SK-N-SH (cell line): ENCODE data around the gene CCDC88B. TPM values are rescaled to one million over a fixed set of nuclear protein-coding genes. Genes with fewer than 3 reads are reported as not detected.

Experiments used
- CTCF ChIA-PET: fragments of 300-600, 350-600 bp; formaldehyde crosslinking; extraction: SDS; loops from one replicate; lab custom pipeline; 2021; lab: Yijun Ruan, JAX
- POLR2A ChIA-PET: fragments of 350-600 bp; sonication (Branson Sonifier 250); formaldehyde crosslinking; extraction: SDS; loops from one replicate; lab custom pipeline; 2020; ENCODE audit warnings: antibody characterized with exemption, inconsistent platforms; lab: Yijun Ruan, JAX
- DNase-seq: peaks from one replicate; pipeline ENCODE4 v3.0.0; 2012
- H2AFZ ChIP-seq: fragments of 200-600 bp; sonication (generic); 2 replicates; pipeline ENCODE4 v1.8.1; 2016; ENCODE audit warnings: antibody characterized with exemption, mild to moderate bottlenecking, low read depth
- H3F3A ChIP-seq: fragments of 200-600 bp; sonication (generic); replicated peaks from 2 replicates; pipeline ENCODE3; 2016; ENCODE audit warnings: antibody characterized with exemption, mild to moderate bottlenecking; ENCODE audit not compliant: insufficient read depth
- H3K27ac ChIP-seq, 2 experiments: fragments of 200-500 bp in 1 of 2; fragments of 200-600 bp in 1 of 2; sonication (Bioruptor generic) in 1 of 2; sonication (generic), shearing (Covaris generic) in 1 of 2; 2 replicates each; pipeline versions ENCODE4 v1.5.1 to v1.6.1; 2014 to 2016; ENCODE audit warnings: low read depth in 2 of 2, inconsistent platforms in 1 of 2, low read length in 1 of 2, mild to moderate bottlenecking in 1 of 2, mixed read lengths in 1 of 2
- H3K27me3 ChIP-seq: fragments of 200-600 bp; sonication (generic), shearing (Covaris generic); 2 replicates; pipeline ENCODE4 v1.6.1; 2016; ENCODE audit warnings: mixed run types; ENCODE audit not compliant: insufficient read depth
- H3K36me3 ChIP-seq, 2 experiments: fragments of 200-500 bp in 1 of 2; fragments of 200-600 bp in 1 of 2; sonication (Bioruptor generic) in 1 of 2; sonication (generic) in 1 of 2; replicated peaks in 1 of 2; 2 replicates each; pipeline versions ENCODE3 to v1.5.1; 2014 to 2016; ENCODE audit warnings: low read length in 1 of 2, mild to moderate bottlenecking in 1 of 2; ENCODE audit not compliant: insufficient read depth in 2 of 2, control insufficient read depth in 1 of 2
- H3K4me1 ChIP-seq, 2 experiments: fragments of 200-500 bp in 1 of 2; fragments of 200-600 bp in 1 of 2; sonication (Bioruptor generic) in 1 of 2; sonication (generic), shearing (Covaris generic) in 1 of 2; 2 replicates each; pipeline versions ENCODE4 v1.5.1 to v1.6.1; 2014 to 2016; ENCODE audit warnings: low read depth in 1 of 2, low read length in 1 of 2, mixed run types in 1 of 2; ENCODE audit not compliant: insufficient read depth in 2 of 2, control insufficient read depth in 1 of 2
- H3K4me2 ChIP-seq: fragments of 200-600 bp; sonication (generic), shearing (Covaris generic); 2 replicates; pipeline ENCODE4 v1.6.1; 2017; ENCODE audit warnings: mixed run types
- H3K4me3 ChIP-seq, 2 experiments: fragments of 200-500 bp in 1 of 2; fragments of 200-600 bp in 1 of 2; sonication (Bioruptor generic) in 1 of 2; sonication (generic), shearing (Covaris generic) in 1 of 2; 2 replicates each; pipeline versions ENCODE4 v1.5.1 to v1.8.1; 2014 to 2016; ENCODE audit warnings: low read depth in 2 of 2, inconsistent platforms in 1 of 2, low read length in 1 of 2, mild to moderate bottlenecking in 1 of 2, mixed read lengths in 1 of 2, moderate library complexity in 1 of 2
- H3K79me2 ChIP-seq: fragments of 200-600 bp; sonication (generic); 2 replicates; pipeline ENCODE4 v1.8.1; 2017; ENCODE audit warnings: mild to moderate bottlenecking; ENCODE audit not compliant: insufficient read depth
- H3K9ac ChIP-seq: fragments of 200-600 bp; sonication (generic); 2 replicates; pipeline ENCODE4 v1.6.1; 2017; ENCODE audit warnings: mixed run types
- H3K9me2 ChIP-seq: fragments of 200-600 bp; sonication (generic); 2 replicates; pipeline ENCODE4 v1.6.1; 2017; ENCODE audit warnings: mixed run types
- H3K9me3 ChIP-seq: fragments of 200-600 bp; sonication (generic); 2 replicates; pipeline ENCODE4 v1.6.1; 2017; ENCODE audit warnings: mixed run types, mild to moderate bottlenecking, moderate library complexity
- H4K20me1 ChIP-seq: fragments of 200-600 bp; sonication (generic); 2 replicates; pipeline ENCODE4 v1.6.1; 2017; ENCODE audit warnings: mild to moderate bottlenecking, mixed run types; ENCODE audit not compliant: insufficient read depth
- FOSL2 ChIP-seq: IDR thresholded peaks from 2 replicates; pipeline ENCODE4 v1.4.0; 2012; ENCODE audit warnings: low read depth, mild to moderate bottlenecking, moderate library complexity, borderline replicate concordance
- FOXM1 ChIP-seq: IDR thresholded peaks from 2 replicates; pipeline ENCODE4 v1.4.0; 2012; ENCODE audit warnings: low read depth, mild to moderate bottlenecking
- GABPA ChIP-seq: IDR thresholded peaks from 2 replicates; pipeline ENCODE4 v1.4.0; 2012; ENCODE audit warnings: low read depth, mild to moderate bottlenecking
- IRF3 ChIP-seq: fragments of 150-350 bp; IDR thresholded peaks from 2 replicates; pipeline ENCODE4 v1.6.1; 2016; ENCODE audit warnings: mild to moderate bottlenecking, low read depth, low read length
- MAX ChIP-seq: IDR thresholded peaks from 2 replicates; pipeline ENCODE4 v1.4.0; 2012; ENCODE audit warnings: low read depth
- MXI1 ChIP-seq: IDR thresholded peaks from 2 replicates; pipeline ENCODE4 v1.6.1; 2012; ENCODE audit warnings: mild to moderate bottlenecking, low read depth, low read length, improper control_type of control experiment
- NFIC ChIP-seq: IDR thresholded peaks from 2 replicates; pipeline ENCODE4 v1.4.0; 2012; ENCODE audit warnings: borderline replicate concordance
- NRF1 ChIP-seq: IDR thresholded peaks from 2 replicates; pipeline ENCODE4 v1.6.1; 2012; ENCODE audit warnings: low read depth, mild to moderate bottlenecking, low read length
- POLR2AphosphoS5 ChIP-seq: IDR thresholded peaks from 2 replicates; pipeline ENCODE4 v1.6.1; 2012; ENCODE audit warnings: low read depth, low read length
- REST ChIP-seq: IDR thresholded peaks from 2 replicates; pipeline ENCODE4 v1.6.1; 2012; ENCODE audit warnings: mild to moderate bottlenecking, low read depth, low read length, moderate library complexity
- TCF12 ChIP-seq: IDR thresholded peaks from 2 replicates; pipeline ENCODE4 v1.4.0; 2012
- TEAD4 ChIP-seq: IDR thresholded peaks from 2 replicates; pipeline ENCODE4 v1.4.0; 2012; ENCODE audit warnings: mild to moderate bottlenecking, borderline replicate concordance; ENCODE audit not compliant: insufficient read depth
- YY1 ChIP-seq: IDR thresholded peaks from 2 replicates; pipeline ENCODE4 v1.4.0; 2012; ENCODE audit warnings: low read depth, mild to moderate bottlenecking
- WGBS: methylation state at CpG from one replicate; pipeline ENCODE4 v1.1.6; 2017; ENCODE audit warnings: low lambda C conversion rate; 5-methylcytosine and 5-hydroxymethylcytosine counted together
- polyA plus RNA-seq, 3 experiments: library from polyadenylated mRNA; depleted of rRNA; stranded (reverse); fragments of >200 nt; gene quantifications; 2 replicates each; pipeline ENCODE4 v1.2.3, GENCODE V29; 2012

CCDC88B gene
- polyA plus RNA-seq, 1 of the 3 experiments (the other 2 are of a cell fraction): 3.4 TPM

GRCh38 chr11:64321026-64321425 is 19.0 kb upstream of the CCDC88B start:
- TF ChIP-seq NRF1 (no peak), FOSL2 (no peak), REST (no peak), FOXM1 (no peak)
- Histone ChIP-seq H3K27me3 (no peaks in the 10 kb centered on the region), H4K20me1 (no peaks in the 10 kb centered on the region), H3K9ac (no peak overlapping the region), H3K9me2 (no peaks in the 10 kb centered on the region), H3K79me2 (peaks cover 38% of the 10 kb centered on the region), H3K4me2 (no peak overlapping the region), H3F3A (peaks cover 8% of the 10 kb centered on the region), H3K36me3 (peaks cover 0 to 14% of the 10 kb centered on the region in 2 experiments), H3K27ac (no peak overlapping the region), H3K9me3 (no peaks in the 10 kb centered on the region), H3K4me3 (no peak overlapping the region), H2AFZ (no peak overlapping the region), H3K4me1 (peaks cover 0 to 13% of the 10 kb centered on the region in 2 experiments; a peak in 2 of 4 replicates)
- WGBS: 87% methylated on average over 5 of the region's 5 CpGs
- DNase-seq: no peak
- POLR2A ChIA-PET: no interaction called here
- CTCF ChIA-PET: no interaction called here

GRCh38 chr11:64321533-64321932 is 18.5 kb upstream of the CCDC88B start:
- H3K4me1 ChIP-seq: peaks cover 0 to 9% of the 10 kb centered on the region in 2 experiments; a peak in 1 of 4 replicates
- no peak overlapping the region for H2AFZ ChIP-seq
- H3K36me3 ChIP-seq: peaks cover 0 to 10% of the 10 kb centered on the region in 2 experiments
- WGBS: 96% methylated on average over 4 of the region's 5 CpGs
- TF ChIP-seq POLR2AphosphoS5: no peak
- TF ChIP-seq GABPA: no peak
- TF ChIP-seq IRF3: no peak
- no peak for TF ChIP-seq MXI1
- no peak for TF ChIP-seq YY1
- no peak for TF ChIP-seq FOXM1
- no peak for TF ChIP-seq NFIC
- TF ChIP-seq TCF12: no peak
- no peak for TF ChIP-seq MAX
- TF ChIP-seq REST: no peak
- no peak for TF ChIP-seq TEAD4
- no peaks in the 10 kb centered on the region for H3K9me3 ChIP-seq
- POLR2A ChIA-PET: no interaction called here
- H3K9me2 ChIP-seq: no peaks in the 10 kb centered on the region
- DNase-seq: no peak
- H4K20me1 ChIP-seq: no peaks in the 10 kb centered on the region
- H3K4me2 ChIP-seq: no peak overlapping the region
- peaks cover 5% of the 10 kb centered on the region for H3F3A ChIP-seq
- H3K79me2 ChIP-seq: peaks cover 33% of the 10 kb centered on the region
- no peak overlapping the region for H3K4me3 ChIP-seq
- no peaks in the 10 kb centered on the region for H3K27me3 ChIP-seq
- H3K9ac ChIP-seq: no peak overlapping the region
- no peak overlapping the region for H3K27ac ChIP-seq
- CTCF ChIA-PET: interaction anchor here (0.8 kb wide), 1 partner anchor 20 kb away, joined by 4 read pairs; no protein-coding TSS in a partner anchor
